Left renal cortex interstitium (tissue), 4 donors: ENCODE data around the gene CSN3. TPM values are rescaled to one million over a fixed set of nuclear protein-coding genes. Genes with fewer than 3 reads are reported as not detected.
"Not testable (repeated sequence)": the region's sequence is repeated elsewhere in the genome, so short reads cannot be mapped to it uniquely, and the experiment has no call there.

Experiments used
- DNase-seq, 4 donors: peaks; one replicate each; pipeline ENCODE4 v3.0.0-alpha.2; 2013; ENCODE audit warnings: low read depth in 4 of 4, low spot score in 2 of 4, missing footprints in 1 of 4
- polyA plus RNA-seq, 4 donors: library from polyadenylated mRNA; unstranded; fragments of 120-200 nt; gene quantifications; one replicate each; pipeline ENCODE4 v1.2.1, GENCODE V29; 2013; ENCODE audit not compliant: insufficient read length in 4 of 4

CSN3 gene
- under 1 TPM in 1 of 4 donors, not detected in 3; 0.16 TPM for polyA plus RNA-seq

GRCh38 chr4:70242297-70242696 lies at the start of gene CSN3:
Gene CSN3, plus strand, starts transcription at chr4:70242597. Its CDS starts 2,223 bp downstream, at chr4:70244820.
- not testable (repeated sequence) for DNase-seq

GRCh38 chr4:70192895-70193294 lies 49.5 kb upstream of the CSN3 start:
- no peak for DNase-seq

- no peak for DNase-seq
Measured at GRCh38 chr4:70195425-70195824, 47.0 kb upstream of the CSN3 start, which contains the start of gene ODAM. Gene ODAM, plus strand, starts transcription at chr4:70195725. Its CDS starts 819 bp downstream, at chr4:70196544.

- no peak for DNase-seq
Measured at GRCh38 chr4:70196857-70197256, 45.5 kb upstream of the CSN3 start.

GRCh38 chr4:70197842-70198241 lies 44.6 kb upstream of the CSN3 start:
- no peak for DNase-seq

GRCh38 chr4:70203601-70204000 lies 38.8 kb upstream of the CSN3 start:
- DNase-seq, result no peak

GRCh38 chr4:70212752-70213151 lies 29.6 kb upstream of the CSN3 start:
- DNase-seq, result not testable (repeated sequence)

- DNase-seq, result not testable (repeated sequence)
Measured at GRCh38 chr4:70216109-70216508, 26.3 kb upstream of the CSN3 start.

GRCh38 chr4:70216550-70216949 lies 25.8 kb upstream of the CSN3 start:
- not testable (repeated sequence) for DNase-seq

- DNase-seq, result not testable (repeated sequence)
Measured at GRCh38 chr4:70221389-70221788, 21.0 kb upstream of the CSN3 start.

GRCh38 chr4:70221818-70222217 lies 20.6 kb upstream of the CSN3 start:
- DNase-seq, result not testable (repeated sequence)

- no peak for DNase-seq
Measured at GRCh38 chr4:70225824-70226223, 16.6 kb upstream of the CSN3 start, which contains the start of gene FDCSP. Gene FDCSP, plus strand, starts transcription at chr4:70226124. Its CDS starts 5,071 bp downstream, at chr4:70231195.

- no peak for DNase-seq
Measured at GRCh38 chr4:70236125-70236524, 6.3 kb upstream of the CSN3 start.

- DNase-seq, result no peak
Measured at GRCh38 chr4:70239131-70239883, 3.1 kb upstream of the CSN3 start.

GRCh38 chr4:70239884-70240591 lies 2.4 kb upstream of the CSN3 start:
- no peak for DNase-seq

- no peak for DNase-seq
Measured at GRCh38 chr4:70243091-70243490, 694 bp downstream of the CSN3 start.

GRCh38 chr4:70251250-70251944 lies 9.0 kb downstream of the CSN3 start:
- DNase-seq, result no peak

GRCh38 chr4:70251945-70252277 lies 9.5 kb downstream of the CSN3 start:
- no peak for DNase-seq

- no peak for DNase-seq
Measured at GRCh38 chr4:70269674-70270073, 27.3 kb downstream of the CSN3 start.

- DNase-seq, result no peak
Measured at GRCh38 chr4:70277121-70277520, 34.7 kb downstream of the CSN3 start.

GRCh38 chr4:70280567-70280966 lies 38.2 kb downstream of the CSN3 start:
- DNase-seq, result no peak
